Activated CD4-positive, CD25-positive, alpha-beta regulatory T cell (primary cell): ENCODE data around the gene GFOD2.

ENCODE experiments used
- DNase-seq, 4 experiments: peaks; one replicate each; lab custom pipeline; 2025; lab: John Stamatoyannopoulos, UW

GFOD2 gene

DNA sequence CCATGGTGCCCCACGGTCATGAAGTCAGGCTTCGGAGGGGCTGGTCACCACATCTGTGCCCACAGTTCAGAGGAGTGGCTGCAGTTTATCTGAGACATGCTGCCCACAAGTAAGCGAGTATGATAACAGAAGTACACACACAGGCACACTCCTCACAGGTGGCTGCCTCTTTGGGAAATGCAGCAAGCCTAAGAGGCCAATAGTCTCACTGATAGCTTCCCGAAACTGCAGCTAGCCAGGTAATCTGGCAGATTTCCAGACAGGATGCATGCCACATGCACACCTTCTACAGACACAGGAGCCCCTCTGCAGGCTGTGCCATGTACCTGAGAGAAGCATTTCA lies 12.6 kb upstream of the GFOD2 start:
- DNase-seq, result no peak

GRCh38 chr16:67731071-67731752 lies 12.1 kb upstream of the GFOD2 start:
- no peak for DNase-seq

DNA sequence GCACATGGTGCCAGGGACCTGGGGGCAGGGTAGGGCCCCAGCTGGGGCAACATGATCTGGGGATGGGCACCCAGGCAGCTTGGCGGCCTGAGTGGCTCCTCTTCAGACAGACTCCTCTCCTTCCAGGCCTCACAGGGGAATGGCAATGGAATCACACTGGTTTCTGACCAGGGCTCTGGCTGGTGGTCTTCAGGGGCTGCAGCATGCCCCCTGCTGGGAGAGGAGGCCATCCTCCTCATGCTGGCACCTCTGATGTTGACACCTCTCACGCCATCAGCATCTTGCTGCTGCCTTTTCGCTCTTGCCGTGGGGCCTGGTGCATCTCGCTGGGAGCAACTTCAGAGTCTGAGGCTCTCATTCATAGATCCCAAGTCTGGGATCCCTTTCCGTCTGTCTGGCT lies 11.2 kb upstream of the GFOD2 start:
- no peak for DNase-seq

DNA sequence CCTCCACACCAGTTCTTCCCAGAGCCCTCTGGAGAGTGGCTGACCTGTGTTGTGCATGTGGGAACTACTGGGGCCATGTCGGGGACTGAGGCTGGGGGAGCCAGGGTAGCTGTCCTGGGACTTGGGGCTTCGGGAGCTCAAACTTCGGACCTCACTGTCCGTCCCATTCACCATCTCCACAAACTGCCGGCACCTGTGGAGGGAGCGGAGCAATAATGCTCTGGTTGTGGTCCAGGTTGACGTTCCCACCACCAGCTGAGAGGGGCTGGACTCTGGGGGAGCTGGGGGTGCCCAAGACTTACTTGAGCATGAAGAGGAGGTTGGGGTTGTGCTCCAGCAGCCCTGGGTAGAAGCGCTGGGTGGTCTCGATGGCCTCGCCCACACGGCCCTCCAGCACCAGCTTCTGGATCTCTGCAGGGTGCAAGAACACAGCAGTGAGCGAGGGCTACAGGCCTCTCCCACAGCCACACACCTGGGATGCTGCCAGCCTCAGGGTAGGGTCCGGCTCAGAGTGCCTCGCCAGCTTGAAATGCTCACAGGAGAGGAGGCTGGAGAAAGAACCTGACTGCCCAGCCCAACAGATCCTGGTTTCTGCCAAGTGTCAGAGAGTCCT lies 10.6 kb upstream of the GFOD2 start:
- DNase-seq, result no peak

DNA sequence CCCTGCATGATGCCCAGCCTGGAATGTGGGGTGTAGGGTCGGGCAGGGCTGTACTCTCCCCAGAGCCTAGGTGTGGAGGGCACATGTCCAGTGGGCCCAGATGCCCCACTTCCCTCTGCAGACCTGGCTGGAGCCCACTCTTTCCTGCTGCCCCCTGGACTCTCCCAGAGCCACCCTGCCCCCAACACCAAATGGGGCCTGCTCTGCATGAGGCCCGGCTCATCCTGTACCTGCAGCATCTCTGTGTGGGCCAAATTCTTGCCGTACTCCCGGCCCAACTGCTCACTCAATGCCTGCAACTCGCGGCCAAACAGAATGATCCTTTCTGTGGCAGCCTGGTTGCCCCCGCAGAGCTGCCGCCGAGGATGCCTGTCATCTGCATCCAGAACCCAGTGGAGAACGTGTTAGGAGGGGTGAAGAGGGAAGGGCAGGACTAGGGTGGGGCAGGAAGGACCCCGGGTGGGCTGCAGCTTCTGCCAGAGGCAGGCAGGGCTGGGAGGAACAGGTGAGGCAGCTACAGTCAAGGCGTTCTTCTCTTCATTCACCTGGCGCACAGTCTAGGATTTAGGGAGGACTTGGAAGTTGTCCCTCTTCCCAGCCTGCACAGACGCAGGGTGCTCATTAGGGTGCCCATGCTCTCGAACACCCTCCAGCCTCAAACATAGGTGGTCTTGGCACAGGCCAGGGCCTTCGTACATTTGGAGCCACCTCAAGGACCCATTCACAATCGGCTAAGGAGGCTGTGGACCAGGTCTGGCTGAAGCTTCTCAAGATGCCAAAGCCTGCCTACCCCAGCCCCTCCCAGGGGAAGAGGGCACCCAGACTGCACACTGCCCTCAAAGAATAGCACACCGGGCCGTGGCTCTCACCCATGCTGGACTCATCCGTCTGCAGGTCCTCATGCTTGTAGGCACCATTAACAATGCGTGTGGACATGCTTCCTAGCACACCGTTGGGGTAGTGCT lies 8.7 kb upstream of the GFOD2 start:
- DNase-seq, result no peak

DNA sequence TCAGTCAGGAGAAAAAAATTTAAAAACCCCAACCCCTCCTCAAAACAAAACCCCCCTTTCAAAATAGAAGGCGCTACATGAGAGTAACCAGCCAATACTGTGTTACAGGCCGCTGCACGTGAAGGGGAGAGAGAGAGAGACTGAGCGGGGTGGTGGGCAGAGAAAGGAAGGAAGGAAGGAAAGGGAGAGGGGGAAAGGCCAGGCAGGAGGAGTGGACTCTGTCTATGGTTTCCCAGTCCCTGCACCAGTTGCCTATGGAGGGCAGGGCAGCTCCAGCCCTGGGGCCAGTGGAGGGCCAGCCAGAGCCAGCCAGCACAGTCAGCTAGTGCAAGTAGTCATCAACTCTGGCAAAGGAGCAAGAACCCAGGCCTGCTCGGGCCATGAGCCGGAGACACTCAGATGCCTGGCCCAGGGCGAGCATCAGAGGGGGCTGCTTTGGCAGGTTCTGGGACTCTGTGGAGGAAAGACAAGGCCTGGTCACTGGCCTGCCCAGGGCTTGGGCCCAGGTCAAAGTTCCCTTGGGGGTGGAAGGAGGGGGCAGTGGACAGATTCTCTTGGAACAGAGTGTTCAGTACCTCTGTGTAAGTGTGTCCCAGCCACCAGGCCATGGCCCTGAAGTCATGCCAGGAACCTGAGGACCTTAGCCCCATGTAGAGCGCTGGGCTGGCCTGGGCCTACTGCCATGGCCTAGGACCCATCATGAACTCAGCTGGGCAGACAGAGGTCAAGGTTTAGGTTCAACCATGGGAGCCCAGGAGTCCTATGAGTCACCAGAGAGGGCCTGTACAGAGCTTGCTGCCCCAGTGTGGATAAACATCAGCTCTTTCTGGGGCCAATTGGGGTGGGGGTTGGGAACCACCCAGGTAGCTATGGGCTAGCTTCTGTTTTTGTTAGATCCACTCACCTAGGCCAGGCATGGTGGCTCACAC lies 7.3 kb upstream of the GFOD2 start:
- no peak for DNase-seq

GRCh38 chr16:67723911-67724305 lies 4.8 kb upstream of the GFOD2 start:
- no peak for DNase-seq

DNA sequence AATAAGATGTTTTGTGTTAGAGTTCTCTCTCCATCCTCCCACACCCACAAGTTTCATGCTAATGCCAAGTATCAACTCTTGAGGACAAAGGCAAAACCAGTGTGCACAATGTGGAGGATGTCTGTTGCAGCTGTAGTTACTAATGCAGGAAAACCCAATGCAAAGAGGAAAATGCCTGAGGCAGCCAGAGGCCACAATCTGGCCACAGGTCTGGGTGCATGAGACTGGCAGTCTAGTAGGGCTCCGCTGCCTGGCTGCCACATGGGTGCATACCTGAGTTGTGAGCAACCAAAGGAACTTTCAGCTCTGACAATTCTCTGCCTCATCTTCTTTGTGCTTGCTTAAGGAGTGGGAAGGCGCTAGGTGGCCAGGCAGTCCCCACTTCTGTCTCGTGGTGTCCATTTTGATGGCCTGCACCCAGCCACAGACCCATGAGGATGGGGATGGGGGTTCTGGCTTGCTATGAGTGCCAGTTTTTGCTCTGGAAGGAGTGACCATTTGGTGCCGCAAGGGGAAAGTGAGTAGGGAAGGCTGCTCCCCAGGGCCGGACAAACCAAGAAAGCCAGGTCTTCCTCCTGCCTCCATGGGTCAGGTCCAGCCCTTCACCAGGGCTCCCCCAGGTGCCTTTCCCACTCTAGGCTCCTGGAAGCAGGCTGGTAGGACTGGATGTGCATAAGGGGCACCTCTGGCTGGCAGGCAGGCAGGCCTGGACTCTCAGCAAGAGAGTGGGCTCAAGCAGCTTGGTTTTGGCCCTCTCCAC lies 4.2 kb upstream of the GFOD2 start:
- DNase-seq, result no peak

DNA sequence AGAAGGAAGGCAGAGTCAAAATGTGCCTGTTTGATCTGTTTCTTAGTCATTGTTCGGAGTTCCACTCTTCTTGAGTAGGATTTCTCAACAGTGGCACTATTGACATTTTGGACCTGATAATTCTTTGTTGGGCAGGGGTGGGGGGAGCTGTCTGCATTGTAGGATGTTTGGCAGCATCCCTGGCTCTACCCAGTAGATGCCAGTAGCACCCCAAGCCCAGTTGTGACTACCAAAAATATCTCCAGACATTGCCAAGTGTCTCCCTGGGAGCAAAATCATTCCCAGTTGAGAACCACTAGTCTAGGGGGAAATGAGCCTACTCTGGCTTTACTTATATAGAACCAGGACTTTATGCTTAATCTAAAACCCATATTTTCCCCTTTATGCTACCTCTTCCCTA lies 1.1 kb upstream of the GFOD2 start:
- DNase-seq, result no peak

DNA sequence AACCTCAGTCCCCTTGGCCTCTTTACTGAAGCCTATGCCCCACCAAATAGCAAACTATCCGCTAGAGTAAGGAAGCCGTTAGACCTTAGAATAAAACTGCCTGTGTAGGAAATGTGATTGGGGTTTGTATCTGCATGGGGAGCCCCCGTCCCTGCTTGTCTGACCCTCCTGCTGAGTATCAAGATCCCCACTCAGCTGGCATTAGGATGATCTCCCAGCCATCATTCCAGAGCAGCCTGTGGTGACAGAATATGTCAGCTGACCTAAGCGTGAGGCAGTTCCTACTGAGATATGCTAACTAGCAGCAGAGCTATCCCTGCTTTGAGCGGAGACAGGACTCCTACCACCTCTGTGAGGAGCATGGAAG lies 645 bp upstream of the GFOD2 start:
- no peak for DNase-seq

DNA sequence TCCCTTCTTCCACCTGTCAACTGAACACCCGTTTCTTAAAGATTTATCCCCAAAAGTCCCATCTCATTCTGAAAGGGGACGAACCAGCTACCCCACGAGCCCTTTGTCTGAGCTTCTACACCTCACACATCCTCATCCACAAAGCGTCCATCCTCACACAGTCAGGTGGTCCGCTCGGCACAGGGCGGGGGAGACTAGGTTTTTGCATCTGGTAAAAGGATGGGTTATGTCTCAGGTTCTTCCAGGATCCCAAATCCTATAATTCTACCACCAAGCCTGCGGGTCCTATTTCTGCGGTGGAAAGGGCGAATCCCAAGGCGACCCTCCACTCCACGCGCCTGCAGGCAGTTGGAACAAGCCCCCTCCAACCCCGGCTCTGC lies 458 bp downstream of the GFOD2 start:
- no peak for DNase-seq

DNA sequence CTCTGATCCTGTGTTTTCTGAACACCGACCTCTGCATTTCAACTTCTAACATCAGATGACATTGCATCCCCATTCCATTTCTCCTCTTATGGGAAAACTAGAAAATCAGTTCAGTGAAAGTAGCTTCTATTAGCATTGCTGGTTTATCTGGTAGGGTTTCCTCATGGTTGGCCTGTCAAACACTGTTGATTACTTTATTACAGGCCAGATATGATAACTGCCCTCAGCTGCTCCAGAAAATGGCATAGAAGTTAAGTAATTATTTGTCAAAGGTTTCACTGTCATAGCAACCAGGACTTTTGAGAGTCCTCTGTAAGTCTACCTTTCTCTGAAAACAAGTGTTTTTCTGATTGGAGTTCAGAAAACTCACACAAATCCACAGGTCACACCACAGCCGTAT lies 3.0 kb downstream of the GFOD2 start:
- DNase-seq, result no peak

- DNase-seq, result no peak
Measured at GRCh38 chr16:67714522-67714921, 4.6 kb downstream of the GFOD2 start.

DNA sequence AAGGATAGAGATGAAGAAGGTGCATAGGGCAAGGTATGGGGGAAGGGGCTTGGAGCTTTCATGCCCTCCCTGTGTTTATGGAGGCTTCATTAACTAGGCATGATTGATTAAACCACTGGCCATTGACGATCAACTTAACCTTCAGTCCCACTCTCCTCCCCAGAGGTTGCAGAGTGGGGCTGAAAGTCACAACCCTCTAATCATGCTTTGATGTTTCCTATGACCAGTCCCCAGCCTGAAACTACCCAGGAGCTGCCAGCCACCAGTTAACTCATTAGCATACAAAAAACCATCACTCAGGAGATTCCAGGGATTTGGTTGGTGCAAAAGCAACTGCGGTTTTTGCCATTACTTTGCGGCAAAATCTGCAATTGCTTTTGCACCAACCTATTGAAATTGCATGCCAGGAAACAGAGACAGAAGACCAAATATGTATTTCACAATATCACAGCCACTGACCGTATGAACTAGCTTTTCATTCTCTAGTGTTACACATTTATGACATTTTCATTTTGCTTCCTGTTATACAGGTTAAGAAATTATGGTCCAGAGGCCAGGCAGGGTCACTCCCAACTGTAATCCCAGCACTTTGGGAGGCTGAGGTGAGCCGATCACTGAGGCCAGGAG lies 5.4 kb downstream of the GFOD2 start:
- DNase-seq, result no peak

DNA sequence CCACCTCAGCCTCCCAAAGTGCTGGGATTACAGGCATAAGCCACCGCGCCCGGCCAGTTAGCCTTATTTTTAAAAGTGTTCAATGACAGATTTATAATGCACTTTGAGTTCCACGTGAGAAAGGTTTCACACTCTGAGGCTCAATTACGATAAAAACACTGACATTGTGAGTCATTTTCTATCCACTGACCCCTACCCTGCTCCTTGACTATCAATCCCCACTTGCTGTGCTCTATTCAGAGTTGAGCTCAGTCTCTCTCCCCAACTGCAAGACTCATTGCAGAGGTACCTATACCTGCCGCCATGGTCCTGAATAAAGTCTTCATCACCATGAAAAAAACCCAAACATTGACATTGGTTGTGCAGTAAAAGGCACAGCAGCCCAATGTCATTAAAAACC lies 8.5 kb downstream of the GFOD2 start:
- DNase-seq, result no peak

DNA sequence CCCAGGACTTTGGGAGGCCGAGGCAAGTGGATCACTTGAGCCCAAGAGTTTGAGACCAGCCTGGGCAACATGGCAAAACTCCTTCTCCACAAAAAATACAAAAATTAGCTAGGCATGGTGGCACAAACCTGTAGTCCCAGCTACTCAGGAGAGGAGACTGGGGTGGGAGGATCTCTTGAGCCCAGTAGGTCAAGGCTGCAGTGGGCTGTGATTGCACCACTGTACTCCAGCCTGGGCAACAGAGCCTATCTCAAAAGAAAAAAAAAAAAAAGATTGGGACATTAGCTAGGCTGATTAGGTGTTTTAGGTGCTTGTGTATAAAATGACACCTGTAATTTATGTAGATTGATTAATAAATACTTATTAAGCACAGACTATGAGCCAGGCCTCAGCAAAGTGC lies 10.1 kb downstream of the GFOD2 start:
- no peak for DNase-seq

DNA sequence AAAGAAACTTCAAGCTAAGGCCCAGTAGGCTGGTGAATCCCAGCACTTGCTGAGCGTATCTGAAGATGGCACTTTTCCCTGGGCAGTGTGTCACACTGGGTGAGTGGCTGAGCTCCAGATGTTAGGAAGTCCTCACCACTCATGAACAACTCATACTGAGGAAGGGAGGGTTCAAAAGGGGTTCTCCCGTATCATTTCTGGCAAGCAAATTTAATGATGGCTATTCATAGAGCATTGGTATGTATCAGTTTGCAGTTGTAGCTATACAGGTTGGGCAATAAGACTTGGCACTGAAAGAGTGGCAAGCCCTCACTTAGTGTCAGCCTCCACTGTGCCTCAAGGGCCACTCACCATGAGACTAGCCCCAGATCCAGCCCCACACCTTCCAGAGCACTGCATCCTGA lies 10.7 kb downstream of the GFOD2 start:
- DNase-seq, result no peak

DNA sequence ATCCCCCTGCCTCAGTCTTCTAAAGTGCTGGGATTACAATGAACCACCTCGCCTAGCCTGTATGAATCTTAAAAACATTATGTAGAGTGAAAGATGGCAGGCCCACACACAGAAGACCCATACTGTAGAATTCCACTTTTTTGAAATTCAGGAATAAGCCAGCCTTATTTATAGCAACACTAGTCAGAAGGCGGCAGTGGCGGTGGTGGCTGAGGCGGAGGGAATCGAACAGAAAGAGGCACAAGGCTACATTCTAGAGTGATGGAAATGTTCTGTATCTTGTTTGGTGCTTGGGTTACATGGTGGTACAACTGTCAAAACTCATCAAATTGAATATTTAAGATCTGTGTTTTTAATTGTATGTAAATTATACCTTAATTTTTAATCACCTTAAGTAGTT lies 11.3 kb downstream of the GFOD2 start:
- DNase-seq, result no peak

DNA sequence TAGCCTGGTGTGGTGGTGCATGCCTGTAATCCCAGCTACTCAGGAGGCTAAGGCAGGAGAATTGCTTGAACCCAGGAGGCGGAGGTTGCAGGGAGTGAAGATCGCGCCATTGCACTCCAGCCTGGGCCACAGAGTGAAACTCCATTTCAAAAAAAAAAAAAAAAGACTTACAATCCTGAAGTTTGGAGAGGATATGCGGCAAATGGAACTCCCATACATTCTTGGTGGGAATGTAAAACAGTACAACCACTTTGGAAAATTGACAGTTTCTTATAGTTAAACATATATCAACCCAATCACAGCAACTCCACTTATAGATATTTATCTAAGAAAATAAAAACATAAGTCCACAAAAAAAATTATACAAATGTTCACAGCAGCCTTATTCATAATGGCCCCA lies 11.9 kb downstream of the GFOD2 start:
- no peak for DNase-seq

GRCh38 chr16:67704110-67704509 lies 15.0 kb downstream of the GFOD2 start:
- no peak for DNase-seq

DNA sequence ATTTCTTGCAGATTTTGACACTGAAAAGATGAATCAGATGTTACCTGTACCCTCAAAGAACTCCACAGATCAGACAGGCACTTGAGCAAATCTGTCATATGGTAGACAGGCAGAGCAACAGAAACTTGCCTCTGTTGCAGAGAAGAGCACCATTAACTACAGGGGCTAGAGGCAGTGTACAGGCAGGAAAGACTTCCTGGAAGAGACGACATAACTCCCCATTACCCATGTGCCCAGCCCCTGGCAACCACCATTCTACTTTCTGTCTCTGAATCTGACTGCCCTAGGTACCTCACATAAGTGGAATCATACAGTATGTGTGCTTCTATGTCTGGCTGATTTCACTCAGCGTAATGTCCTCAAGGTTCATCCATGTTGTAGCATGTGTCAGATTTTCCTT lies 15.5 kb downstream of the GFOD2 start:
- no peak for DNase-seq
